Calu3 (cell line): ENCODE measurements around the gene SEC24C. TPM values are rescaled to one million over a fixed set of nuclear protein-coding genes. Genes with fewer than 3 reads are reported as not detected.
A peak's percentile ranks its signal among the peaks of the same experiment; 100 is the strongest.

Source experiments
- BruUV-seq: library from RNA; stranded (reverse); fragments of 400-500 nt; replicated peaks from 2 replicates; lab custom pipeline; 2021; lab: Mats Ljungman, UMichigan
- CTCF ChIA-PET: fragments of 300-600 bp; sonication (Branson Sonifier 250); formaldehyde crosslinking; loops from one replicate; lab custom pipeline; 2022; ENCODE audit warnings: antibody characterized with exemption; lab: Charles Lee
- DNase-seq: peaks from one replicate; pipeline ENCODE4 v3.0.0; 2022
- H3K27ac Mint-ChIP-seq: one replicate; pipeline ENCODE4 v1.8.0; 2022; ENCODE audit warnings: mixed read lengths; ENCODE audit not compliant: unreplicated experiment
- H3K27me3 Mint-ChIP-seq: one replicate; pipeline ENCODE4 v1.8.0; 2022; ENCODE audit warnings: mixed read lengths; ENCODE audit not compliant: unreplicated experiment
- H3K36me3 Mint-ChIP-seq: one replicate; pipeline ENCODE4 v1.8.0; 2022; ENCODE audit warnings: mild to moderate bottlenecking, moderate library complexity, mixed read lengths; ENCODE audit not compliant: insufficient read depth, unreplicated experiment
- H3K4me1 Mint-ChIP-seq: one replicate; pipeline ENCODE4 v1.8.0; 2022; ENCODE audit warnings: mild to moderate bottlenecking, low read depth, mixed read lengths; ENCODE audit not compliant: unreplicated experiment
- H3K4me3 Mint-ChIP-seq: one replicate; pipeline ENCODE4 v1.8.0; 2022; ENCODE audit warnings: mild to moderate bottlenecking, low read depth, moderate library complexity, mixed read lengths; ENCODE audit not compliant: unreplicated experiment
- H3K9me3 Mint-ChIP-seq: one replicate; pipeline ENCODE4 v1.8.0; 2022; ENCODE audit warnings: low read depth, mixed read lengths; ENCODE audit not compliant: unreplicated experiment
- intact Hi-C: fragments of 100-400 bp; cut with micrococcal nuclease; formaldehyde crosslinking; loops from one replicate; pipeline ENCODE4 v1.10.0; 2022; ENCODE audit not compliant: unreplicated experiment
- total RNA-seq: library from RNA; stranded (reverse); gene quantifications from 2 replicates; pipeline ENCODE4 v1.2.3, GENCODE V29; 2022
- TF ChIP-seq, protein P1 (sequence below): fragments of 200-600 bp; IDR thresholded peaks from one replicate; pipeline ENCODE4 v1.8.0; 2022; ENCODE audit warnings: antibody characterized with exemption; ENCODE audit not compliant: unreplicated experiment

The SEC24C gene
- total RNA-seq, 1 experiment from 2014 or later: 91.7 TPM

DNA sequence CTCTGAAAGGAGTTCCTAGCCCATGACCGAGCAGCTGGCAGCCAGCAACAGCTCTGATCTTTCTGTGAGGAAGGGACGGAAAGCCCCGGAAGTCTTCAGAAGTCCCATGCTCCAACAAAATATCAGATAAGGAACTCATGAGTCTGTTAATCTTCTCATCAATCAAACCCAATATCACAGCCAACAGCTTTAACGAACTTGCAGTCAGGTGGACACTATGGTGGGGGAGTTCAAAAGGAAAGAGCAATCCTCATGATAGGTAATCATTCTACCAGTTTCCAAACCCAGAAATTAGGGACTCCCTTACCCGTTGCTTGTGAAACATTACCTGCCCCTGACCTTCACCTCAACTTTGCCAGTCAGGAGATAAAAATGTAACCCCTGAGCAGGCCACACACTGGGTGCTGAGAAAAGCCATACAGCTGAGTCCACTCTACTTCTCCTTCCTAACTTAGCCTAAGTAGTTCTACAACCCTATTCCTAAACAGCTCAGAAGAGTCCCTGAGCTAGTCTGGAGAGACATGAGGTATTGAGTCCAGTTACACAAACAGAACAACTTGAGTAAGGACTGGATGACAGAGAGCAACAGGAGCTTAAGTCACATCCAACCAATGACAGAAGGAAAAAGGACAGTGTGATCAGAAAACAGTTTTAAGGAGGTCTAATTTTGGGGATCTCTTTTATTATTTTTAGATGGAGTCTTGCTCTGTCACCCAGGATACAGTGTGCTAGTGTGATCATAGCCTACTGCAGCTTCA lies 65.1 kb downstream of the SEC24C start:
- peaks cover 35% of the 10 kb centered on the region for H3K36me3 Mint-ChIP-seq
- TSS peak; percentile 20 for BruUV-seq
- no peak overlapping the region for H3K27ac Mint-ChIP-seq
- no peaks in the 10 kb centered on the region for H3K27me3 Mint-ChIP-seq
- H3K9me3 Mint-ChIP-seq: no peaks in the 10 kb centered on the region
- H3K4me1 Mint-ChIP-seq: peaks cover 10% of the 10 kb centered on the region
- TF ChIP-seq, protein P1, sequence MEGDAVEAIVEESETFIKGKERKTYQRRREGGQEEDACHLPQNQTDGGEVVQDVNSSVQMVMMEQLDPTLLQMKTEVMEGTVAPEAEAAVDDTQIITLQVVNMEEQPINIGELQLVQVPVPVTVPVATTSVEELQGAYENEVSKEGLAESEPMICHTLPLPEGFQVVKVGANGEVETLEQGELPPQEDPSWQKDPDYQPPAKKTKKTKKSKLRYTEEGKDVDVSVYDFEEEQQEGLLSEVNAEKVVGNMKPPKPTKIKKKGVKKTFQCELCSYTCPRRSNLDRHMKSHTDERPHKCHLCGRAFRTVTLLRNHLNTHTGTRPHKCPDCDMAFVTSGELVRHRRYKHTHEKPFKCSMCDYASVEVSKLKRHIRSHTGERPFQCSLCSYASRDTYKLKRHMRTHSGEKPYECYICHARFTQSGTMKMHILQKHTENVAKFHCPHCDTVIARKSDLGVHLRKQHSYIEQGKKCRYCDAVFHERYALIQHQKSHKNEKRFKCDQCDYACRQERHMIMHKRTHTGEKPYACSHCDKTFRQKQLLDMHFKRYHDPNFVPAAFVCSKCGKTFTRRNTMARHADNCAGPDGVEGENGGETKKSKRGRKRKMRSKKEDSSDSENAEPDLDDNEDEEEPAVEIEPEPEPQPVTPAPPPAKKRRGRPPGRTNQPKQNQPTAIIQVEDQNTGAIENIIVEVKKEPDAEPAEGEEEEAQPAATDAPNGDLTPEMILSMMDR: no peak
- intact Hi-C loops: no loop called here
- CTCF ChIA-PET: no interaction called here
- H3K4me3 Mint-ChIP-seq: no peak overlapping the region
- DNase-seq: no peak

DNA sequence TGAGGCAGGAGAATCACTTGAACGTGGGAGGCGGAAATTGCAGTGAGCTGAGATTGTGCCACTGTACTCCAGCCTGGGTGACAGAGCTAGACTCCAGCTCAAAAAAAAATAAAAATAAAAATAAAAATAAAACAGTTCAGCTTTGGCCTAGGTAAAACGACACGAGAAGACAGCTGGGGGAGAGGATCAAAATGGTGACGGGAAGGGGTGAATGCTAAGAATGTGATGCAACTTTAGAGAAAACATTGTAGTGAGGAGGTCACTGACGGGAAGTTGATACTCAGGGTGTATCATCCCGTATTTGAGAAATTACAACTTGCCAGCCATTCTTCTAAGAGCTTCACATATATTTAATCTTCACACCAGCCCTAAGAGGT lies 66.2 kb downstream of the SEC24C start:
- TF ChIP-seq, protein P1: no peak
- CTCF ChIA-PET: interaction anchor here (0.7 kb wide), 1 partner anchor 20 kb away, joined by 8 read pairs; no protein-coding TSS in a partner anchor
- peak overlapping the region; percentile 72 for H3K4me3 Mint-ChIP-seq
- H3K4me1 Mint-ChIP-seq: peaks cover 10% of the 10 kb centered on the region
- intact Hi-C loops: no loop called here
- H3K27me3 Mint-ChIP-seq: no peaks in the 10 kb centered on the region
- H3K9me3 Mint-ChIP-seq: no peaks in the 10 kb centered on the region
- BruUV-seq: no TSS peak
- no peak for DNase-seq
- H3K27ac Mint-ChIP-seq: no peak overlapping the region
- H3K36me3 Mint-ChIP-seq: peaks cover 41% of the 10 kb centered on the region

DNA sequence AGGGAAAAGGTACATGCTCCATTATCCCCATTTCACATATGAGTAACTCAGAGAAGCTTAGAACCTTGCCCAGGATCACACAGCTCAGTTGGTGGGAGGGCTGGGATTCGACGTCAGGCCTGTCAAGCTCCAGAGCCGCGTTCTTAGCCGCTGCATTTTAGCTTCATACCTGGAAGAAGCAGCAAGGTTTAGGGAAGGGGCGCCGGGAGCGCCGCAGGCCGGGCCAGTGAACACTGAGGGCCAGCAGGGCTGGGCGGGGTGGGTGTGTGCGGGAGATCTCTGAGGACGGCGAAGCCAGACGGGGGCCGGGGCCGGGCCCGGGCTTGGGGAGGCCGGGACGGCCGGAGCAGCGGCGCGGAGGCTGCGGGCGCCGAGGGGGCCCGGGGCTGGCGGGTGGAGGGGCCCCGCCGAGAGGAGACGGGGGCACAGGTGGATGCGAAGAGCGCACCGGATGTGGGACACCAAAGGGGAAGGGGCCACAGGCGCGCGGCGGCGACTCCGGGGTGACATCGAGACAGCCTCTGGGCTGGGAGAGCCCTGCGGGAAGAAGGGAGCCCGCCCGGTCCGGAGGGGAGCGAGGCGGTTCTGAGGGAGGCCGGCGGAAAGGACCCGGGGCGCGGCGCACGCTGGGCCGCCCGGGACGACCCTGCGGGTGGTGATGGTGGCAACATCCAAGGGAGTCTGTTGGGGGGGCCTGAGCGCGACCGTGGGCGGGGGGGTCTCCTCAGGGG lies 66.7 kb downstream of the SEC24C start:
- Mint-ChIP-seq H3K36me3 (peaks cover 42% of the 10 kb centered on the region), H3K4me1 (peaks cover 10% of the 10 kb centered on the region), H3K27ac (no peak overlapping the region), H3K27me3 (no peaks in the 10 kb centered on the region), H3K9me3 (no peaks in the 10 kb centered on the region), H3K4me3 (peak overlapping the region; percentile 72)
- BruUV-seq: no TSS peak
- DNase-seq: peak; percentile 38
- intact Hi-C loops: no loop called here
- TF ChIP-seq, protein P1: no peak
- CTCF ChIA-PET: interaction anchor here (0.7 kb wide), 1 partner anchor 20 kb away, joined by 8 read pairs; no protein-coding TSS in a partner anchor

DNA sequence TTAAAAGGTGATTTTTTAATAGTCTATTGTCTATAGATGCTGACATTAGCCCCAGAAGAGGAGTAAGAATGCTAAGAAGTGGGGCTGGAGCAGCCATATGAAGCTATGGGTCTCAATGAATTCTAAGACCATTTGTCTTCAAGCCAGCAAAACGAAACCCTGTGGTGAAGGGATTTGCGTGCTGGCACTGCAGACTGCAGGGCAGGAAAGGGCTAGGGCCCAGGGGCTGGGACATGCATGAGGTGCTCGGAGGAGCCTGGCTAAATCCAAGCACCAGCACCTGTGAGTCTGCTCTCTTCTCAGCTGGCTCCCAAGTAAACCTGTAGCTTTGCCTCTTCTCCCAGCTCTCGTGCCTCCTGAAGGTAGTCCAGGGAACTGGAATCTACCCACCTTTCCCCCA lies 68.5 kb downstream of the SEC24C start:
- Mint-ChIP-seq H3K9me3 (no peaks in the 10 kb centered on the region), H3K27me3 (no peaks in the 10 kb centered on the region), H3K4me3 (no peak overlapping the region), H3K27ac (no peak overlapping the region), H3K4me1 (peaks cover 10% of the 10 kb centered on the region), H3K36me3 (peaks cover 56% of the 10 kb centered on the region)
- intact Hi-C loops: no loop called here
- no TSS peak for BruUV-seq
- TF ChIP-seq, protein P1: no peak
- DNase-seq: no peak
- CTCF ChIA-PET: no interaction called here
